ENCODE data around the gene NUDCD2. TPM values are rescaled to one million over a fixed set of nuclear protein-coding genes. Genes with fewer than 3 reads are reported as not detected.
"Not testable (repeated sequence)": the region's sequence is repeated elsewhere in the genome, so short reads cannot be mapped to it uniquely, and the experiment has no call there.

The NUDCD2 gene
- polyA plus RNA-seq, 1 of the 3 experiments (the other 2 are of a cell fraction): 7.8 TPM

- no peak overlapping the region for H3K4me3 ChIP-seq (ENCODE audit: low read depth in 2 of 2, low read length in 1 of 2)
- CTCF ChIA-PET: interaction anchor here (3.1 kb wide), 1 partner anchor 16 kb away, joined by 14 read pairs; no protein-coding TSS in a partner anchor
- no peak overlapping the region for H3K4me2 ChIP-seq
- no peak overlapping the region for H2AFZ ChIP-seq (ENCODE audit: low read depth)
- no peak for DNase-seq
- H3K27ac ChIP-seq (ENCODE audit: low read depth in 2 of 2, low read length in 1 of 2): no peak overlapping the region
- H3K27me3 ChIP-seq (ENCODE audit: insufficient read depth): no peaks in the 10 kb centered on the region
- no peaks in the 10 kb centered on the region for H3K9me2 ChIP-seq
- no peaks in the 10 kb centered on the region for H3K79me2 ChIP-seq (ENCODE audit: insufficient read depth)
- H3F3A ChIP-seq (replicated peaks; ENCODE audit: insufficient read depth): no peaks in the 10 kb centered on the region
- no peaks in the 10 kb centered on the region for H3K36me3 ChIP-seq (replicated peaks in 1 of 2; ENCODE audit: control insufficient read depth in 1 of 2, insufficient read depth in 2 of 2, low read length in 1 of 2)
- TF ChIP-seq RXRA (IDR thresholded peaks at IDR 0.05; ENCODE audit: borderline replicate concordance, low read depth): no peak
- no peak for TF ChIP-seq TCF12 (IDR thresholded peaks at IDR 0.05)
- H3K9ac ChIP-seq: no peak overlapping the region
- no peaks in the 10 kb centered on the region for H3K9me3 ChIP-seq
- POLR2A ChIA-PET: no interaction called here
- H4K20me1 ChIP-seq (ENCODE audit: insufficient read depth): no peaks in the 10 kb centered on the region
- H3K4me1 ChIP-seq (ENCODE audit: control insufficient read depth in 1 of 2, insufficient read depth in 2 of 2, low read depth in 1 of 2, low read length in 1 of 2): no peaks in the 10 kb centered on the region
- WGBS (ENCODE audit: low lambda C conversion rate): 83% methylated on average over 1 of the region's 1 CpG
These were observed 35.1 kb downstream of the NUDCD2 start for GRCh38 chr5:163424836-163425235.

DNA sequence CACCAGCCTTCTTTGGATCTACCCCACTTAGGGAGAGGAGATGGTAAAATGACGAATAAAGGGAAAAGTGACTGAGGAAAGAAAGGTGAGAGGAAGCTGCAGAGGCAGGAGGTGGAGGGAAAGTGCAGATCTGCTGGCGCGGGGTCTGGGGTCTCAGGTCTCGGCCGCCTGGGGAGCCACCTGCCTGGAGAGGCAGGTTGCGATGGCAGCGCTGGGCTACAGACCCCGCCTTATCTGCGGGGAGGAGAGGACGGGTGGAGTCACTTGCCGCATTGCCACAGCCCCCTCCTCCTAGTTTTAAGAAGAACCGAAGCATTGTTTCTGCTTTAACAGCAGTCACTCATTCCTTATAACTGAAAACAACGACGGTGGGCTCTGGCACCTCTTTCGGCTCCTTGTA lies 44.2 kb downstream of the NUDCD2 start:
- H3K9me3 ChIP-seq; H3K27me3 ChIP-seq (ENCODE audit: insufficient read depth); H2AFZ ChIP-seq (ENCODE audit: low read depth); H3F3A ChIP-seq (replicated peaks; ENCODE audit: insufficient read depth); H4K20me1 ChIP-seq (ENCODE audit: insufficient read depth); H3K36me3 ChIP-seq (replicated peaks in 1 of 2; ENCODE audit: control insufficient read depth in 1 of 2, insufficient read depth in 2 of 2, low read length in 1 of 2); H3K9me2 ChIP-seq; H3K4me3 ChIP-seq (ENCODE audit: low read depth in 2 of 2, low read length in 1 of 2); H3K9ac ChIP-seq; POLR2A ChIA-PET; CTCF ChIA-PET; H3K27ac ChIP-seq (ENCODE audit: low read depth in 2 of 2, low read length in 1 of 2); H3K79me2 ChIP-seq (ENCODE audit: insufficient read depth); H3K4me1 ChIP-seq (ENCODE audit: control insufficient read depth in 1 of 2, insufficient read depth in 2 of 2, low read depth in 1 of 2, low read length in 1 of 2); DNase-seq; H3K4me2 ChIP-seq: not testable (repeated sequence)
- WGBS (ENCODE audit: low lambda C conversion rate): 59% methylated on average over 15 of the region's 15 CpGs

- H3K36me3 ChIP-seq (replicated peaks in 1 of 2; ENCODE audit: control insufficient read depth in 1 of 2, insufficient read depth in 2 of 2, low read length in 1 of 2): no peaks in the 10 kb centered on the region
- no peaks in the 10 kb centered on the region; the same call in 1 of the 2 replicates for H3K27me3 ChIP-seq (ENCODE audit: insufficient read depth)
- no peak overlapping the region for H3K27ac ChIP-seq (ENCODE audit: low read depth in 2 of 2, low read length in 1 of 2)
- no peaks in the 10 kb centered on the region for H3K79me2 ChIP-seq (ENCODE audit: insufficient read depth)
- H4K20me1 ChIP-seq (ENCODE audit: insufficient read depth): no peaks in the 10 kb centered on the region
- H3K9me3 ChIP-seq: no peaks in the 10 kb centered on the region
- ChIA-PET CTCF (interaction anchor here (1.0 to 3.8 kb wide), 2 partner anchors 62 to 196 kb away, joined by 3 to 68 read pairs; no protein-coding TSS in a partner anchor), POLR2A (no interaction called here)
- no peaks in the 10 kb centered on the region; a peak in 1 of 4 replicates for H3K4me1 ChIP-seq (ENCODE audit: control insufficient read depth in 1 of 2, insufficient read depth in 2 of 2, low read depth in 1 of 2, low read length in 1 of 2)
- H3K9me2 ChIP-seq: no peaks in the 10 kb centered on the region
- no peaks in the 10 kb centered on the region for H3F3A ChIP-seq (replicated peaks; ENCODE audit: insufficient read depth)
- WGBS (ENCODE audit: low lambda C conversion rate): 39% methylated on average over 2 of the region's 2 CpGs
- no peak overlapping the region for H3K9ac ChIP-seq
- no peak for TF ChIP-seq MEF2A (IDR thresholded peaks at IDR 0.05; ENCODE audit: borderline replicate concordance, low read depth)
- no peak for TF ChIP-seq TCF12 (IDR thresholded peaks at IDR 0.05)
- TF ChIP-seq, protein P1, sequence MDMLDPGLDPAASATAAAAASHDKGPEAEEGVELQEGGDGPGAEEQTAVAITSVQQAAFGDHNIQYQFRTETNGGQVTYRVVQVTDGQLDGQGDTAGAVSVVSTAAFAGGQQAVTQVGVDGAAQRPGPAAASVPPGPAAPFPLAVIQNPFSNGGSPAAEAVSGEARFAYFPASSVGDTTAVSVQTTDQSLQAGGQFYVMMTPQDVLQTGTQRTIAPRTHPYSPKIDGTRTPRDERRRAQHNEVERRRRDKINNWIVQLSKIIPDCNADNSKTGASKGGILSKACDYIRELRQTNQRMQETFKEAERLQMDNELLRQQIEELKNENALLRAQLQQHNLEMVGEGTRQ (IDR thresholded peaks at IDR 0.05; ENCODE audit: borderline replicate concordance, low read depth, low read length): no peak
- no peak for TF ChIP-seq SIN3A (IDR thresholded peaks at IDR 0.05; ENCODE audit: borderline replicate concordance, low read depth, low read length)
- no peak for TF ChIP-seq RFX5 (IDR thresholded peaks at IDR 0.05; ENCODE audit: low read length)
- TF ChIP-seq MAX (IDR thresholded peaks at IDR 0.05; ENCODE audit: low read depth): no peak
- no peak overlapping the region for H3K4me3 ChIP-seq (ENCODE audit: low read depth in 2 of 2, low read length in 1 of 2)
- no peak overlapping the region for H3K4me2 ChIP-seq
- H2AFZ ChIP-seq (ENCODE audit: low read depth): no peak overlapping the region
- no peak for DNase-seq
These were observed 49.4 kb downstream of the NUDCD2 start for GRCh38 chr5:163410505-163410904.
